GM12873 (cell line): ENCODE measurements around the gene D2HGDH.

Experiments used
- TF ChIP-seq, protein P1 (sequence below): IDR thresholded peaks from 2 replicates; pipeline ENCODE4 v1.5.1; 2012; ENCODE audit warnings: low read depth, mild to moderate bottlenecking, moderate library complexity, low read length, control low read depth; ENCODE audit not compliant: insufficient read depth; ENCODE audit errors: missing control alignments

The D2HGDH gene

DNA sequence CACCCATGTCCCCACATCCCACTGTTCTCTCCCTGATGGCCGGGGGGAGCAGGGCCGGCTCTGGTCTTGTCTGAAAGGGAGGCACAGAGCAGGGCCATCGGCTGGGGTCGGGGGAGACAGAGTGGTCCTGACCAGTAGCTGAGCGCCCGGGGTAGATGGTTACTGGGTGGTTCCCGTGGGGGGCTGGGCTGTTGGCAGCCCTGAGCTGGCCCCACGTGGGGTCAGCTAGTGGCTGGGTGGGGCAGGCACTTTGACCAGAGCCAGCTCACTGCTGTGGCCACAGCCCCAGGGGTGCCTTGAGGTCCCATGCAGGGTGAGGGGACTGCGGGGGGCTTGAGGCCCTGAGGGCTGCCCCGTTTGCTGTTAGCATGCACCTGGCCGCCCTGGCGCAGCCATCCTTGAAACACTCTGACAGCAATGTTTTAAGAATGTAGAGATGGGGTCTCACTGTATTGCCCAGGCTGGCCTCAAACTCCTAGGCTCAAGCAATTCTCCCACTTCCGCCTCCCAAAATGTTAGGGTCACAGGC, 62.2 kb downstream of the D2HGDH start:
- TF ChIP-seq, protein P1, sequence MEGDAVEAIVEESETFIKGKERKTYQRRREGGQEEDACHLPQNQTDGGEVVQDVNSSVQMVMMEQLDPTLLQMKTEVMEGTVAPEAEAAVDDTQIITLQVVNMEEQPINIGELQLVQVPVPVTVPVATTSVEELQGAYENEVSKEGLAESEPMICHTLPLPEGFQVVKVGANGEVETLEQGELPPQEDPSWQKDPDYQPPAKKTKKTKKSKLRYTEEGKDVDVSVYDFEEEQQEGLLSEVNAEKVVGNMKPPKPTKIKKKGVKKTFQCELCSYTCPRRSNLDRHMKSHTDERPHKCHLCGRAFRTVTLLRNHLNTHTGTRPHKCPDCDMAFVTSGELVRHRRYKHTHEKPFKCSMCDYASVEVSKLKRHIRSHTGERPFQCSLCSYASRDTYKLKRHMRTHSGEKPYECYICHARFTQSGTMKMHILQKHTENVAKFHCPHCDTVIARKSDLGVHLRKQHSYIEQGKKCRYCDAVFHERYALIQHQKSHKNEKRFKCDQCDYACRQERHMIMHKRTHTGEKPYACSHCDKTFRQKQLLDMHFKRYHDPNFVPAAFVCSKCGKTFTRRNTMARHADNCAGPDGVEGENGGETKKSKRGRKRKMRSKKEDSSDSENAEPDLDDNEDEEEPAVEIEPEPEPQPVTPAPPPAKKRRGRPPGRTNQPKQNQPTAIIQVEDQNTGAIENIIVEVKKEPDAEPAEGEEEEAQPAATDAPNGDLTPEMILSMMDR, result no peak

DNA sequence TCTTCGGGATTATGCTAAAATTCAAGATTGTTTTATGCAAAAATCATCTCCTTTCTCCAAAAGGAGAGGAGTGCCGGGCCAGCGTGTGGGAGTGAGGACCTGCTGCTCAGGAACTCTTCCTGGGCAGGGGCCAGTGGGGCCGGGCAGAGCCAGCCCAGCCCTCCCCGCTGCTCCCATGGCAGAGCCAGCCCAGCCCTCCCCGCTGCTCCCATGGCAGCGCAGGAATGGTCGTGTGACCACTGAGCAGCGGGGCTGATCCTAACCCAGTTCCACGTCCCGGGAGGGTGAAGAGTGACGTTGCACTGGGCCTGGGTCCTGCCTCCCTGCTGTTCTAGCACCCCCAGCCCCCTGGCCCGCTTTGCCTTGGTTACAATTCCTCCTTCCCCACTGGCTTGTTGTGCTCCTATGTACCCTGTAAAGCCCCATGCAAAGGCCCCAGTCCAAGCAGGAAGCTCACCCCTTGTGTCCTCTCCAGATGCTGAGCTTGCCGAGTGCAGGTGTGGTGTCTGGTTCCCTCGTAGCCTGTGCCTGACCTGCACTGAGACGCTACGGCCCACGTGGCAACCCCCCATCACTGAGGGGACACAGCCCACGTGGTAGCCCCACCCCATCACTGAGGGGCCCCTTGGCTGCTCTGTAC, 63.1 kb downstream of the D2HGDH start:
- TF ChIP-seq, protein P1, result no peak

DNA sequence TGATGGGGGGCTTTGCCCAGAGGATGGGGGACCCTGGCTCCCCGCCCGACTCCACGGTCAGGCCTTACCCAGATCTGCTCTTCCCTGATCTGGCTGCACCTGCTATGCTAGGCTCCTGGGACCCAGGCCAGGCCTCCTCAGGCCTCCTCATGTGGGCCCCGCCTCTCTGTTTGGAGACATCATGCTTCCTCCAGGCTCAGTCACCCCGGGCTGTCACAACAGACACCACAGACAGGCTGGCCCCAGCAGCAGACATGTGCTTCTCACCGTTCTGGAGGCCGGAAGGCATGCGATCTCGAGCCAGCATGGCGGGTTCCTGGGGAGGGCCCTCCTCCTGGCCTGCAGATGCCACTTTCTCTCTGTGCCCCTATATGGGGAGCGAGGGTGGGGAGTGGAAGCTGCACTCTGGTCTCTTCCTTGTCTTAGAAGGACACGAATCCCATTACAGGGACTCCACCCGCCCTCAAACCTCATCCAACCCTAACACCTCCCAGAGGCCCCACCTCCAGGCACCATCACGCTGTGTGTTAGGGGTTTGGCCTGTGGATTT, 63.7 kb downstream of the D2HGDH start:
- TF ChIP-seq, protein P1, result no peak

DNA sequence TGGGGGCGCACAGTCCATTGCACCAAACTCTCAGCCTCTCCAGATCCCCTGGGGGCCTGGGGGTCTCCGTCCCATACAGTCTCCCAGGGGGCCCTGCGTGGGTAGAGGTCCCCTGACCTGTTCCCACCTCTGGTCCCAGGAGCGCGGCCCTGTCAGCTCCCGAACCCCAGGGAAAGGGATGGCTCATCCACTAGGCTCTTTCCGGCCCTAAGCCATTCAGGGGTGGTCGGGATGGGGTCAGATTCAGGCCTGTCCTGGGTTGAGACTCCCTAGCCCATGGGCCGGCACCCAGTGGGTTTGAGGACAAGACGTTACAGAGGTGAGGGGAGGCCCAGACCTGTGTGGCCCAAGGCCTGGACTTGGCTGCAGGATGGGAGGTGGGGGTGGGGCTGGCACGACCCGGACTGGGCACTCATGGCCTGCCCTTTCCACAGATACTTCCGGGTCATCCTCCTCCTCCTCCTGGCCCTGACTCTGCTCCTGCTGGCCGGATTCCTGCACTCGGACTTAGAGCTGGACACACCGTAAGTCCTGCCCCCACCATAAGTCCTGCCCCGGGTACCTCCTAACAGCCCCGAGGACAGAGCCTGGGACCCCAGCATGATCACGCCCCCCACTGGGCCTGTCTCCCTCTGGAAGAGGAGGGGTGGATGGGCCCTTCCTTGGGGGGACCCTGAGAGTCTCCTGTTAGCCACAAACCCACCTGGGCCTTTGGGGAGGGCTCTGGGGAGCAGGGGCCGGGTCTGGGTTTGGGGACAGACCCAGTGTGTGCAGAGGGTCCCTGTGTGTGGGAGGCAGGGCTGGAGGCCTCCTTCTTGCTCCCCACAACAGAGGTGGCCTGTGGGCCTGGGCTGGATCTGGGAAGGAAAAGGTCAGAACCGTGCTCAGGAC, 64.4 kb downstream of the D2HGDH start:
- TF ChIP-seq, protein P1, result no peak

DNA sequence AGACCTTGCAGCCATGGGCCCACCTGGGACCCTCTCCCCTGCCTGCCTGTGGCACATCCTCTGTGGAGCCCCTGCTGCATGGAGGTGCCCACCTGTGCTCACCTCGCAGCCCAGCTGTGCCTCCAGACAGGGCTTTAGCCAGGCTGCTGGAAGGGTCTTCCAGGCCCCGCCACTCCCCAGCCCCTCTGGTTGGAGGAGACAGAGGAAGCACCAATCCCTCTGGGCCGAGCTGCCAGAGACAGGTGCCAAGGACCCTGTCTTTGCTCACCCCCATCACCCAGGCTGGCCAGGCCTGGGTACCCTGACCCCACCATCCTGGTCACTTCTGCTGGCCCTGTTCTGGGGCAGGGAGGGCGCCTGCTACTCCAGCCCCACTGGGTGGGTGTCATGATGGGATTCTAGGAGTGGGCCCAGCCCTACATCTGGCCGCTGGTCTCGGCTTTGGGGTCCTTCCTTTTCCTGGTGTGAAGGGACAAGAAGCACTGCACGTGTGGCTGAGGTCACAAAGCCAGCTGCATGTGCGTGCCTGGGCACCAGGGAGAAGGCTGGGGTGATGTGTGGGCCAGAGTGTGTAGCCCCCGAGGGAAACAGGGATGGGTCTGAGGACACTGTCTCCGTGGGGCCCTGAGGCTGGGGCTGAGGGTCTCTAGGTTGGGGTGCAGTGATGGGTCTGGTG, 65.2 kb downstream of the D2HGDH start:
- TF ChIP-seq, protein P1, result no peak

DNA sequence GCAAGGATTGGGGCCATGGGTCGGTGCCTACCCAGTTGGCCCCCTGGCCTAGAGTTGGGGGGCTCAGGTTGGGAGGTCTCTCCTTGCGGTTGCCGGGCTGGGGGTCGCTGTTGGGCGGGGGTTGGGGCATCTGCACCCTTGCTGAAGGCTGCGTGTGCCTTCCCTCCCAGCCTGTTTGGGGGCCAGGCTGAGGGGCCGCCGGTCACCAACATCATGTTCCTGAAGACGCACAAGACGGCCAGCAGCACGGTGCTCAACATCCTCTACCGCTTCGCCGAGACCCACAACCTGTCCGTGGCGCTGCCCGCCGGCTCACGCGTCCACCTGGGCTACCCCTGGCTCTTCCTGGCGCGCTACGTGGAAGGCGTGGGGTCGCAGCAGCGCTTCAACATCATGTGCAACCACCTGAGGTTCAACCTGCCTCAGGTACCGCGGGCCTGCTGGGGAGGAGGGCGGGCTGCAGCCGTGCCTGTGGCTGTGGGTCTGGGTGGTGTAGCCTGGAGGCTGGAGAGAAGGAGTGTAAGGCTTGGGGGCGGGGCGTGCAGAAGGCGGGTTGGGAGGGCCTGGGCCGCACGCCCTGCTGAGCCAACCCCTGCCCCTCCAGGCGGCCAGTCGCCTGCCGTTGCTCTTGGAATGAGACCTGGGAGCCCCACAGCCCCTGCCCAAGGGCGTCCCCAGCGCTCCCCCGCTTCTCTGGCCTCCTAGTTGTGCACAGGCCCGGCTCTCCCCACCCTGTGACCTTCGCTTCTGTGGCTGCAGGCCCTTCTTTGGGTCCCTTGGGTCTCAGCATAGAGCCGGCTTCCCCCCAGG, 67.4 kb downstream of the D2HGDH start:
- TF ChIP-seq, protein P1, result no peak
